H1 (cell line): Measurements from ENCODE around the gene CEBPB. TPM values are rescaled to one million over a fixed set of nuclear protein-coding genes. Genes with fewer than 3 reads are reported as not detected.
A peak's percentile ranks its signal among the peaks of the same experiment; 100 is the strongest.

Source experiments
- CTCF ChIA-PET: fragments of 300-600 bp; sonication (Branson Sonifier 250); formaldehyde crosslinking; loops from one replicate; lab custom pipeline; 2021; ENCODE audit not compliant: partially characterized antibody; lab: Charles Lee
- POLR2A ChIA-PET: fragments of 300-600 bp; sonication (Branson Sonifier 250); formaldehyde crosslinking; loops from one replicate; lab custom pipeline; 2021; ENCODE audit warnings: inconsistent platforms; ENCODE audit not compliant: partially characterized antibody; lab: Charles Lee
- DNase-seq, 2 experiments: peaks; one replicate each; pipeline versions ENCODE4 v3.0.0 to v3.0.0-alpha.2; 2010 to 2022; ENCODE audit warnings: low spot score in 2 of 2, low read depth in 1 of 2, mixed read lengths in 1 of 2
- FAIRE-seq: peaks from 2 replicates; lab custom pipeline; 2011; peaks lifted over from hg19 to GRCh38; lab: Jason Lieb, UNC
- H2AFZ ChIP-seq: 2 replicates; pipeline ENCODE4 v1.8.1; 2012; ENCODE audit warnings: low read length, inconsistent platforms
- H2AK5ac ChIP-seq: 2 replicates; pipeline ENCODE4 v1.6.1; 2013; ENCODE audit warnings: low read depth, low read length
- H2BK120ac ChIP-seq: replicated peaks from 2 replicates; pipeline ENCODE3; 2013; ENCODE audit warnings: low read depth, low read length, inconsistent platforms
- H2BK12ac ChIP-seq: 2 replicates; pipeline ENCODE4 v1.6.1; 2013; ENCODE audit warnings: low read depth, low read length
- H2BK15ac ChIP-seq: 2 replicates; pipeline ENCODE4 v1.6.1; 2013; ENCODE audit warnings: low read length
- H2BK20ac ChIP-seq: 2 replicates; pipeline ENCODE4 v1.6.1; 2013; ENCODE audit warnings: low read length
- H2BK5ac ChIP-seq: 2 replicates; pipeline ENCODE4 v1.6.1; 2013; ENCODE audit warnings: low read depth, low read length
- H3K14ac ChIP-seq: 2 replicates; pipeline ENCODE4 v1.6.1; 2013; ENCODE audit warnings: inconsistent platforms; ENCODE audit not compliant: insufficient read length
- H3K18ac ChIP-seq: 2 replicates; pipeline ENCODE4 v1.6.1; 2013; ENCODE audit warnings: low read length; ENCODE audit errors: extremely low read depth
- H3K23ac ChIP-seq: 2 replicates; pipeline ENCODE4 v1.6.1; 2013; ENCODE audit warnings: inconsistent platforms; ENCODE audit not compliant: insufficient read length
- H3K23me2 ChIP-seq: 2 replicates; pipeline ENCODE4 v1.6.1; 2013; ENCODE audit warnings: low read depth, low read length
- H3K27ac ChIP-seq: 2 replicates; pipeline ENCODE4 v1.6.1; 2011; ENCODE audit warnings: low read depth, low read length, inconsistent platforms
- H3K27me3 ChIP-seq, 4 experiments: replicated peaks in 1 of 4; 1 replicate in 1 of 4; 2 replicates in 3 of 4; pipeline versions ENCODE4 v1.6.1 to v1.8.1; 2011 to 2013; ENCODE audit warnings: low read length in 3 of 4, mild to moderate bottlenecking in 3 of 4, inconsistent platforms in 2 of 4, mixed read lengths in 2 of 4, moderate library complexity in 1 of 4; ENCODE audit not compliant: control insufficient read depth in 3 of 4, insufficient read depth in 3 of 4; ENCODE audit errors: extremely low read depth in 1 of 4
- H3K36me3 ChIP-seq, 4 experiments: 2 replicates each; pipeline versions ENCODE4 v1.6.1 to v1.8.1; 2011 to 2013; ENCODE audit warnings: mild to moderate bottlenecking in 4 of 4, low read length in 3 of 4, moderate library complexity in 2 of 4, control low read depth in 1 of 4, inconsistent platforms in 1 of 4; ENCODE audit not compliant: insufficient read depth in 4 of 4, control insufficient read depth in 2 of 4
- H3K4ac ChIP-seq: replicated peaks from 2 replicates; pipeline ENCODE3; 2013; ENCODE audit warnings: low read length, low read depth, mixed read lengths, inconsistent platforms; ENCODE audit not compliant: insufficient read length
- H3K4me1 ChIP-seq, 4 experiments: replicated peaks in 1 of 4; 1 replicate in 1 of 4; 2 replicates in 3 of 4; pipeline versions ENCODE4 v1.6.1 to v1.8.1; 2011 to 2013; ENCODE audit warnings: low read length in 3 of 4, inconsistent platforms in 2 of 4, mixed read lengths in 1 of 4; ENCODE audit not compliant: insufficient read depth in 4 of 4, control insufficient read depth in 3 of 4
- H3K4me2 ChIP-seq, 2 experiments: 2 replicates each; pipeline versions ENCODE4 v1.6.1 to v1.8.1; 2011 to 2013; ENCODE audit warnings: low read depth in 2 of 2, low read length in 2 of 2, control low read depth in 1 of 2, inconsistent platforms in 1 of 2, mild to moderate bottlenecking in 1 of 2; ENCODE audit not compliant: insufficient read depth in 1 of 2
- H3K4me3 ChIP-seq, 4 experiments: fragments of 200-600, 300-600 bp in 1 of 4; sonication (generic), shearing (Covaris generic), sonication (Bioruptor Twin) in 1 of 4; 2 replicates each; pipeline versions ENCODE4 v1.5.1 to v1.8.1; 2011 to 2016; ENCODE audit warnings: low read length in 4 of 4, low read depth in 3 of 4, control low read depth in 2 of 4, inconsistent platforms in 2 of 4, mild to moderate bottlenecking in 2 of 4, mixed read lengths in 1 of 4, moderate library complexity in 1 of 4; ENCODE audit not compliant: insufficient read depth in 2 of 4; ENCODE audit errors: extremely low read depth in 1 of 4
- H3K56ac ChIP-seq: replicated peaks from 2 replicates; pipeline ENCODE3; 2013; ENCODE audit warnings: low read depth, mild to moderate bottlenecking, mixed read lengths, low read length, inconsistent platforms; ENCODE audit not compliant: insufficient read length
- H3K79me1 ChIP-seq: 2 replicates; pipeline ENCODE4 v1.6.1; 2013; ENCODE audit warnings: low read depth, low read length, control low read depth
- H3K79me2 ChIP-seq, 2 experiments: 2 replicates each; pipeline versions ENCODE4 v1.6.1 to v1.8.1; 2012 to 2013; ENCODE audit warnings: low read length in 2 of 2, mild to moderate bottlenecking in 2 of 2, inconsistent platforms in 1 of 2; ENCODE audit not compliant: insufficient read depth in 2 of 2, control insufficient read depth in 1 of 2
- H3K9ac ChIP-seq, 4 experiments: replicated peaks in 1 of 4; 1 replicate in 1 of 4; 2 replicates in 3 of 4; pipeline versions ENCODE4 v1.6.1 to v1.8.1; 2011 to 2013; ENCODE audit warnings: low read depth in 3 of 4, low read length in 3 of 4, control low read depth in 2 of 4, mild to moderate bottlenecking in 2 of 4, moderate library complexity in 2 of 4, inconsistent platforms in 1 of 4; ENCODE audit errors: extremely low read depth in 1 of 4
- H3K9me3 ChIP-seq, 2 experiments: 2 replicates each; pipeline versions ENCODE4 v1.6.1 to v1.8.1; 2012 to 2013; ENCODE audit warnings: mild to moderate bottlenecking in 2 of 2, moderate library complexity in 2 of 2, control low read depth in 1 of 2, inconsistent platforms in 1 of 2, low read depth in 1 of 2, low read length in 1 of 2, mixed read lengths in 1 of 2; ENCODE audit not compliant: insufficient read depth in 2 of 2
- H4K20me1 ChIP-seq, 2 experiments: replicated peaks in 1 of 2; 2 replicates each; pipeline versions ENCODE3 to v1.8.1; 2011 to 2013; ENCODE audit warnings: inconsistent platforms in 2 of 2, low read length in 2 of 2, mild to moderate bottlenecking in 1 of 2; ENCODE audit not compliant: insufficient read depth in 2 of 2, control insufficient read depth in 1 of 2
- H4K5ac ChIP-seq: 2 replicates; pipeline ENCODE4 v1.6.1; 2013; ENCODE audit warnings: low read length, low read depth, mixed read lengths, inconsistent platforms; ENCODE audit not compliant: insufficient read length
- H4K8ac ChIP-seq: 2 replicates; pipeline ENCODE4 v1.8.0; 2013; ENCODE audit warnings: mild to moderate bottlenecking, moderate library complexity, low read length, inconsistent platforms; ENCODE audit not compliant: insufficient read depth; ENCODE audit errors: extremely low read depth
- H4K91ac ChIP-seq: replicated peaks from 2 replicates; pipeline ENCODE3; 2013; ENCODE audit warnings: low read length, mixed read lengths, inconsistent platforms; ENCODE audit not compliant: insufficient read length
- BRCA1 ChIP-seq: IDR thresholded peaks from 2 replicates; pipeline ENCODE4 v1.6.1; 2012; ENCODE audit warnings: low read depth, low read length, improper control_type of control experiment
- EGR1 ChIP-seq: IDR thresholded peaks from 2 replicates; pipeline ENCODE4 v1.6.1; 2011; ENCODE audit warnings: low read depth, low read length, borderline replicate concordance
- GABPA ChIP-seq: IDR thresholded peaks from 2 replicates; pipeline ENCODE4 v1.6.1; 2011; ENCODE audit warnings: mild to moderate bottlenecking, low read length, moderate library complexity, borderline replicate concordance; ENCODE audit not compliant: insufficient read depth
- JUN ChIP-seq: IDR thresholded peaks from 2 replicates; pipeline ENCODE4 v1.6.1; 2011; ENCODE audit warnings: low read depth, mild to moderate bottlenecking, improper control_type of control experiment, low read length
- KDM1A ChIP-seq: fragments of 200-600, 300-600 bp; sonication (generic); IDR thresholded peaks from 2 replicates; pipeline ENCODE4 v1.7.1; 2016; ENCODE audit warnings: mild to moderate bottlenecking, low read length, borderline replicate concordance
- MAFK ChIP-seq: IDR thresholded peaks from 2 replicates; pipeline ENCODE4 v1.6.1; 2012; ENCODE audit warnings: low read depth, mild to moderate bottlenecking, improper control_type of control experiment, low read length
- MAX ChIP-seq: IDR thresholded peaks from 2 replicates; pipeline ENCODE4 v1.6.1; 2012; ENCODE audit warnings: inconsistent platforms
- PHF8 ChIP-seq: fragments of 200-600 bp; sonication (generic); conservative IDR thresholded peaks from 2 replicates; pipeline ENCODE4 v1.7.1; 2012; ENCODE audit warnings: low read depth, mild to moderate bottlenecking, inconsistent platforms, low read length, moderate library complexity
- RFX5 ChIP-seq: IDR thresholded peaks from 2 replicates; pipeline ENCODE4 v1.6.1; 2011; ENCODE audit warnings: low read depth, low read length, improper control_type of control experiment, borderline replicate concordance
- SIX5 ChIP-seq: IDR thresholded peaks from 2 replicates; pipeline ENCODE4 v1.6.1; 2011; ENCODE audit warnings: mild to moderate bottlenecking, low read depth, low read length
- SP1 ChIP-seq: IDR thresholded peaks from 2 replicates; pipeline ENCODE4 v1.6.1; 2011; ENCODE audit warnings: low read depth, low read length
- TAF1 ChIP-seq: IDR thresholded peaks from 2 replicates; pipeline ENCODE4 v1.6.1; 2011; ENCODE audit warnings: mild to moderate bottlenecking, low read depth, low read length
- WGBS, 2 experiments: shearing (Covaris generic) in 1 of 2; methylation state at CpG; one replicate each; pipeline versions ENCODE4 v1.1.6 to v1.1.7; 2013 to 2015; ENCODE audit warnings: low lambda C conversion rate in 2 of 2, mixed read lengths in 2 of 2, inconsistent platforms in 1 of 2, low coverage in 1 of 2, missing lambda C conversion rate in 1 of 2; ENCODE audit not compliant: insufficient replicate concordance in 2 of 2, insufficient coverage in 1 of 2, insufficient read length in 1 of 2; ENCODE audit errors: extremely low coverage in 1 of 2, missing lambda C conversion rate in 1 of 2; 5-methylcytosine and 5-hydroxymethylcytosine counted together
- polyA plus RNA-seq, 7 experiments: library from polyadenylated mRNA; depleted of rRNA in 3 of 7; stranded (reverse) in 5 of 7; unstranded in 2 of 7; fragments of >200 nt in 5 of 7; fragments of 200-250 nt in 2 of 7; gene quantifications; 1 replicate in 5 of 7; 2 replicates in 1 of 7; 4 replicates in 1 of 7; pipeline versions ENCODE4 v1.2.1 to v1.2.3, GENCODE V29; 2011 to 2013; ENCODE audit warnings: missing spikeins in 2 of 7, mixed read lengths in 2 of 7
- total RNA-seq: library from RNA; stranded (reverse); fragmentation: NEBNext Ultra II Directional; extraction: Animal tissue kit (Norgen Biotek cat#: 25700); gene quantifications from 2 replicates; pipeline ENCODE4 v1.2.1, GENCODE V29; 2021

The CEBPB gene
- total and polyA plus RNA-seq, 2 of the 8 experiments (the other 6 are each of a cell fraction or from before 2014, with no cell fraction given): 7.1 to 24.1 TPM

DNA sequence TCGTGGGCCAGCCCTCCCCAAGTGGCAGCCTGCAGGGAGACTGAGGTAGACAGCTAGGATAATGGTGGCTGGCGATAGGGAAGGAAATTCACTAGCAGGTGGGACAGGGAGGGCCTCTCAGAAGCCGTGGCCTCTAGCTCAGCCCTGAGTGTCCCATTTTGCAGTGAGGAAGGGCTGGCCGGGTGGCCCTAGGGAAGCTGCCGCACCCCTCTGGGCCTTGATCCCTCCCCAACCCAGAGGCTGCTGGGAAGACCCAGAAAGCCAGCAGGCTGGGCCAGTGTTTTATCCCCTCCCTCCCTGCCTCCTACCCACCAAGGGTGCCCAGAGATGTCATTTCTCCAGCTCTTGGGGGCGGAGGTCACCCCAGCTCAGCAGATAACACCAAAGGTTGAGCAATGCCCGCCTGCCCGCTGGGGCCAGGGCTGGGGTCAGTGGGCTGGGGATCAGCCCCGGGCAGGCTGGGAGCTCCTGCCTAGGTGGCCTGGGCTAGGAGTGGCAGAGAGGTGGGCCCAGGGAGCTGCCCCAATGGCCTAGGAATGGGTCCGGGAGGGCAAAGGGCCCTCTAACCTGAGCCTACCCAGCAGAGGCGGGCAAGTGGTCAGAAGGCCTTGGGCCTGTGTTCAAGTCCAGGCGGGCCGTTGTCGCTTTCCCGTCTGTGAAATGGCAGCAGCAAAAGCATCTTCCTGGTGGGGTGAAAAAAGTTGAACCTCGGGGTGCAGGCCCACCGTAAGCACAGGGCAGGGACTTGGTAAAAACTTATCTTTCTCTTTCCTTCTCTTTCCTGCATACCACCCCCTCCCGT lies 1.6 kb upstream of the CEBPB start:
- H3K23me2 ChIP-seq: peaks cover 5% of the 10 kb centered on the region; the same call in 1 of the 2 replicates
- no peak overlapping the region for H2AFZ ChIP-seq
- FAIRE-seq: no peak
- H3K9ac ChIP-seq: no peak overlapping the region
- H3K79me1 ChIP-seq: peaks cover 4% of the 10 kb centered on the region
- peak overlapping the region; percentile 45 to 75; a peak in 1 of 4 replicates for H3K4me2 ChIP-seq
- no peak overlapping the region for H4K5ac ChIP-seq
- no peak overlapping the region for H2BK5ac ChIP-seq
- H2BK15ac ChIP-seq: peak overlapping the region; percentile 63; the same call in 1 of the 2 replicates
- H3K18ac ChIP-seq: no peak overlapping the region
- H3K23ac ChIP-seq: no peak overlapping the region
- WGBS, 2 experiments: 88% methylated on average over 18 of the region's 18 CpGs; no CpG with 5 or more reads in 1 of the 2 experiments
- H3K4me3 ChIP-seq: no peak overlapping the region; a peak in 1 of 8 replicates
- peaks cover 0 to 2% (median 0%) of the 10 kb centered on the region in 4 experiments; a peak in 1 of 7 replicates for H3K27me3 ChIP-seq
- ChIA-PET CTCF (interaction anchor here (0.6 to 8.8 kb wide), 23 partner anchors 11 to 776 kb away, joined by 3 to 115 read pairs (median 4); no protein-coding TSS in a partner anchor), POLR2A (interaction anchor here (0.6 to 4.2 kb wide), 5 partner anchors 10 to 266 kb away, joined by 3 to 25 read pairs (median 4); no protein-coding TSS in a partner anchor)
- H2BK20ac ChIP-seq: no peak overlapping the region
- H3K4me1 ChIP-seq: peaks cover 0 to 27% (median 16%) of the 10 kb centered on the region in 4 experiments; a peak in 6 of 7 replicates
- peaks cover 0 to 20% of the 10 kb centered on the region in 2 experiments; a peak in 2 of 4 replicates for H3K79me2 ChIP-seq
- H4K8ac ChIP-seq: no peak overlapping the region
- no peak overlapping the region for H2BK120ac ChIP-seq
- H4K20me1 ChIP-seq: peaks cover 2 to 4% of the 10 kb centered on the region in 2 experiments
- no peak for DNase-seq
- H2AK5ac ChIP-seq: no peak overlapping the region
- no peak overlapping the region for H4K91ac ChIP-seq
- no peaks in the 10 kb centered on the region; a peak in 1 of 8 replicates for H3K36me3 ChIP-seq
- H3K9me3 ChIP-seq: no peaks in the 10 kb centered on the region
- no peak overlapping the region for H3K14ac ChIP-seq
- no peak overlapping the region for H3K27ac ChIP-seq
- H2BK12ac ChIP-seq: peak overlapping the region; percentile 9; the same call in 1 of the 2 replicates
- no peak overlapping the region for H3K56ac ChIP-seq
- no peak overlapping the region for H3K4ac ChIP-seq
- no peak for TF ChIP-seq PHF8
- TF ChIP-seq EGR1: no peak
- TF ChIP-seq SIX5: no peak
- TF ChIP-seq TAF1: no peak
- no peak for TF ChIP-seq BRCA1
- TF ChIP-seq JUN: no peak
- no peak for TF ChIP-seq SP1
- TF ChIP-seq GABPA: no peak
- TF ChIP-seq RFX5: no peak
- TF ChIP-seq KDM1A: no peak
- TF ChIP-seq MAFK: no peak
- TF ChIP-seq MAX: no peak
